OCI-LY3 (cell line): ENCODE results near the gene FOCAD.

Experiments used
- H2AFZ ChIP-seq: fragments of 200-600, 300-600 bp; shearing (Covaris generic); 2 replicates; pipeline ENCODE4 v1.6.0; 2014; ENCODE audit warnings: antibody characterized with exemption, low read depth, low read length
- H3K27ac ChIP-seq: fragments of 200-600, 300-600 bp; sonication (generic); 2 replicates; pipeline ENCODE4 v1.5.1; 2014; ENCODE audit warnings: mild to moderate bottlenecking, low read length, moderate library complexity, mixed read lengths
- H3K27me3 ChIP-seq: fragments of 200-600, 300-600 bp; sonication (generic); 2 replicates; pipeline ENCODE4 v1.6.1; 2014; ENCODE audit warnings: low read depth, low read length, mixed read lengths
- H3K36me3 ChIP-seq: fragments of 200-600, 300-600 bp; sonication (generic); replicated peaks from 2 replicates; pipeline ENCODE3; 2014; ENCODE audit warnings: low read depth, low read length, mixed read lengths
- H3K4me1 ChIP-seq: fragments of 300-600, 200-600 bp; sonication (generic); 2 replicates; pipeline ENCODE4 v1.6.1; 2014; ENCODE audit warnings: low read length, mixed read lengths
- H3K4me2 ChIP-seq: fragments of 200-600, 300-600 bp; sonication (generic); 2 replicates; pipeline ENCODE4 v1.6.1; 2014; ENCODE audit warnings: low read length, mixed read lengths
- H3K4me3 ChIP-seq: fragments of 300-600, 200-600 bp; sonication (generic); 2 replicates; pipeline ENCODE4 v1.5.1; 2014; ENCODE audit warnings: antibody characterized with exemption, mild to moderate bottlenecking, low read length, moderate library complexity
- H3K79me2 ChIP-seq: fragments of 300-600, 200-600 bp; shearing (Covaris generic); 2 replicates; pipeline ENCODE4 v1.6.1; 2014; ENCODE audit warnings: mild to moderate bottlenecking, low read length, mixed read lengths
- H3K9ac ChIP-seq: fragments of 300-600, 200-600 bp; shearing (Covaris generic); 2 replicates; pipeline ENCODE4 v1.6.0; 2014; ENCODE audit warnings: mild to moderate bottlenecking, low read length, moderate library complexity
- H3K9me3 ChIP-seq: fragments of 200-600, 300-600 bp; shearing (Covaris generic); 2 replicates; pipeline ENCODE4 v1.6.1; 2014; ENCODE audit warnings: low read length, mixed read lengths; ENCODE audit not compliant: insufficient read depth
- H4K20me1 ChIP-seq: fragments of 200-600, 300-600 bp; sonication (generic); 2 replicates; pipeline ENCODE4 v1.6.1; 2016; ENCODE audit warnings: low read length, mixed read lengths; ENCODE audit not compliant: insufficient read depth
- EZH2phosphoT487 ChIP-seq: fragments of 200-600 bp; shearing (Covaris generic); IDR thresholded peaks from 2 replicates; pipeline ENCODE4 v1.6.1; 2018; ENCODE audit warnings: antibody characterized with exemption, mixed run types, low read depth
- TF ChIP-seq, protein P1 (sequence below): fragments of 200-600, 300-600 bp; sonication (generic); IDR thresholded peaks from 2 replicates; pipeline ENCODE4 v1.5.1; 2014; ENCODE audit warnings: antibody characterized with exemption, low read length, low read depth

Gene FOCAD

DNA sequence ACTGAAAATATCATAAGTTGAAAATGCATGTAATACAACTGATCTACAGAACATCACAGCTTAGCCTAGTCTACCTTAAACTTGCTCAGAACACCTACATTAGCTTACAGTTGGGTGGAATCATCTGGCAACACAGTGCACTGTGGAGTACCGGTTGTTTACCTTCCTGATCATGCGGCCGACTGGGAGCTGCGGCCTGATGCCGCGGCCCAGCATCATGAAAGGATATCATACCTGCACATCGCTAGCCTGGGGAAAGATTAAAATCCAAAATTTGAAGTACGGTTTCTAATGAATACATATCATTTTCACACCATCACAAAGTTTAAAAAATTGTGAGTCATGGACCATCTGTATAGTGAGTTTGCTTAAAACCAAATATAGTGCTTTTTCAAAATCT, 345.6 kb downstream of the FOCAD start:
- Histone ChIP-seq H3K27me3 (no peaks in the 10 kb centered on the region), H3K79me2 (no peaks in the 10 kb centered on the region), H3K9ac (no peak overlapping the region), H3K4me2 (no peak overlapping the region), H3K9me3 (no peaks in the 10 kb centered on the region), H3K4me1 (peaks cover 18% of the 10 kb centered on the region), H4K20me1 (no peaks in the 10 kb centered on the region), H3K27ac (no peak overlapping the region), H3K4me3 (no peak overlapping the region), H2AFZ (no peak overlapping the region), H3K36me3 (no peaks in the 10 kb centered on the region)
- TF ChIP-seq, protein P1, sequence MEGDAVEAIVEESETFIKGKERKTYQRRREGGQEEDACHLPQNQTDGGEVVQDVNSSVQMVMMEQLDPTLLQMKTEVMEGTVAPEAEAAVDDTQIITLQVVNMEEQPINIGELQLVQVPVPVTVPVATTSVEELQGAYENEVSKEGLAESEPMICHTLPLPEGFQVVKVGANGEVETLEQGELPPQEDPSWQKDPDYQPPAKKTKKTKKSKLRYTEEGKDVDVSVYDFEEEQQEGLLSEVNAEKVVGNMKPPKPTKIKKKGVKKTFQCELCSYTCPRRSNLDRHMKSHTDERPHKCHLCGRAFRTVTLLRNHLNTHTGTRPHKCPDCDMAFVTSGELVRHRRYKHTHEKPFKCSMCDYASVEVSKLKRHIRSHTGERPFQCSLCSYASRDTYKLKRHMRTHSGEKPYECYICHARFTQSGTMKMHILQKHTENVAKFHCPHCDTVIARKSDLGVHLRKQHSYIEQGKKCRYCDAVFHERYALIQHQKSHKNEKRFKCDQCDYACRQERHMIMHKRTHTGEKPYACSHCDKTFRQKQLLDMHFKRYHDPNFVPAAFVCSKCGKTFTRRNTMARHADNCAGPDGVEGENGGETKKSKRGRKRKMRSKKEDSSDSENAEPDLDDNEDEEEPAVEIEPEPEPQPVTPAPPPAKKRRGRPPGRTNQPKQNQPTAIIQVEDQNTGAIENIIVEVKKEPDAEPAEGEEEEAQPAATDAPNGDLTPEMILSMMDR, result no peak
- no peak for TF ChIP-seq EZH2phosphoT487

DNA sequence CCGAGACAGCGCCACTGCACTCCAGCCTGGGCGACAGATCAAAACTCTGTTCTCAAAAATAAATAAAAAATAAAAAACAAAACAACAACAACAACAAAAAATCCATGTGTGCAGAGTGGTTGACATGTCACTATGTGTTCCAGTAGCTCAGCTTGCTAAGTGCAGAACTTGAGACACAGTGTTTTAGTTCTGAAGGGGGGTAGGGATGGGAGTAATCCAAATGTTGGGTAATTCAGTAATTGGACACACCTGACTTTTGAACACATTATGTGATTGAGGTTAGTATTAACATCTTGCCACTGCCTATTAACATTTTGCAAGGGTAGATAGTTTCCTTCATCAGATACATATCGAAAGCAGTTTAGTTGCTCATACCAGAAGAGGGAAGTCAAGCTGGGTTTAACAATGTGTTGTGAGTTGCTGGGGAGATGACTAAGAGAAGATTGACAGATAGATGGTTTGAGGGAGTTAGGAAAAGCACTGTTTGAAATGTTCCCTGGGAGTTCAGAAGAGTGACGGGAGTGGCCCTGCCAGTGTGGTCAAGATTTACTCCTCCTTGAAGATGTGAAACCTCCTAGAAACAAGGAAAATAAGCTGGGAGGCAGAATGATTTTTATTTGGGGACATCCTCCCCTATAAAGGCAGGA, 346.5 kb downstream of the FOCAD start:
- H3K4me3 ChIP-seq, result peak overlapping the region; percentile 83
- no peaks in the 10 kb centered on the region for H3K79me2 ChIP-seq
- no peaks in the 10 kb centered on the region for H3K27me3 ChIP-seq
- peaks cover 18% of the 10 kb centered on the region for H3K4me1 ChIP-seq
- no peaks in the 10 kb centered on the region for H4K20me1 ChIP-seq
- H3K4me2 ChIP-seq, result peak overlapping the region; percentile 97
- H3K9me3 ChIP-seq, result no peaks in the 10 kb centered on the region
- peak overlapping the region; percentile 62; the same call in 1 of the 2 replicates for H3K9ac ChIP-seq
- no peaks in the 10 kb centered on the region for H3K36me3 ChIP-seq
- H2AFZ ChIP-seq, result peak overlapping the region; percentile 90
- peak overlapping the region; percentile 19 for H3K27ac ChIP-seq
- TF ChIP-seq, protein P1, result no peak
- no peak for TF ChIP-seq EZH2phosphoT487

DNA sequence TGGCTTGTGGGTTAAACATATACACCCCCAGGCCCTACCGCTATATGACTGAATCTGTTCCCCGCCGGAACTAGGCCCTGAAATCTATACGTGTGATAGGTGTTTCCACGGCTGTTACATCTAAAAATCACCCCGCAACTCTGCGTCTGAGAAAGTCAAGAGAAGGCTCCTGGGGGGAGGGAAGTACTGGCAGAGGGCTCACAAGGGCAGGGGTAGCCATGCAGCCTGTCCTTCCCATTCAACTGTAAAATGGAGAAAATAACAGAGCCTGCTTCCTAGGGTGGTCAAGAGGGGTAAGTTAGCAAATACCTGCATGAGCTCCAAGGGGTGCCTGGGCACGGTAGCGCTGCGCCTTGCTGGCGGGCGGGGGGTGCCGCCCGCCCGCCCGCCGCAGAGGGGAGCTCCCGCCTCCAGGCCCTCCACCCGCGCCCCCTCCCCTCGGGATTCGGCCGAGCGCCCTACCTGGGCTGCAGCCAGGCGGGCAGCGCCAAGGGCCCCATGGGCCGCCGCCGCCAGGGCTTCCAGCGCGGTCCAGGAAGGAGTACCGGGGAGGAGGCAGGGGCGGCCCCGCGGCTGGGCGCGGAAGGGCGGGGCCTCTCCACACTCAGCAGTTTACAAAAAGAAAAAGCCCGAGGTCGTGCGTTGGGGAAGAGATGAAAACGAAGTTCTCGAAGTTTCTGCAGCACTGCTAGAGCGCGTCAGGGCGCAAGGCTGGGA, 347.2 kb downstream of the FOCAD start, which contains the start of gene HACD4:
Gene HACD4, minus strand, starts transcription at position 550 of the 717 bp plus-strand sequence. Its CDS starts 50 bp downstream, at position 500.
- Histone ChIP-seq H3K9me3 (no peaks in the 10 kb centered on the region), H3K27me3 (no peaks in the 10 kb centered on the region), H3K4me2 (peak within 1 kb of the TSS; percentile 97), H3K79me2 (no peaks in the 10 kb centered on the region), H3K4me3 (peak within 1 kb of the TSS; percentile 83), H3K9ac (peak within 1 kb of the TSS; percentile 62), H3K27ac (peak within 1 kb of the TSS; percentile 19), H2AFZ (peak within 1 kb of the TSS; percentile 90), H3K36me3 (no peaks in the 10 kb centered on the region), H4K20me1 (no peaks in the 10 kb centered on the region), H3K4me1 (peaks cover 18% of the 10 kb centered on the region)
- TF ChIP-seq, protein P1, result no peak
- TF ChIP-seq EZH2phosphoT487, result no peak

DNA sequence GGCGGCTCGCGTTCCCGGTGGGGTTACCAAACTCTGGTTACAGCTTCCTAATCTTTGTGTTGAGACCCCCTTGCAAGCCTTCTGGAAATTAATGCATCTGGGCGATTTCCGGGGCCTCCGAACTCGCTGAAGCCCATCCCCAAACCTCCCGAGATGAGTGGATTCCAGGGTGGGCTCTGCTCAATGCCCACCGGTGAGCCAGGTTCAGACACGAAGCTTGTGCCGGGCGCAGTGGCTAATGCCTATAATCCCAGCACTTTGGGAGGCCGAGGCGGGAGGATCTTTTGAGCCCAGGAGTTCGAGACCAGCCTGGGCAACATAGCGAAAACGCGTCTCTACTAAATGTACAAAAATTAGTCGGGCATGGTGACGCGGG, 347.7 kb downstream of the FOCAD start:
- H3K79me2 ChIP-seq, result no peaks in the 10 kb centered on the region
- no peaks in the 10 kb centered on the region for H3K36me3 ChIP-seq
- H4K20me1 ChIP-seq, result no peaks in the 10 kb centered on the region
- H2AFZ ChIP-seq, result peak overlapping the region; percentile 90
- H3K27me3 ChIP-seq, result no peaks in the 10 kb centered on the region
- peaks cover 18% of the 10 kb centered on the region for H3K4me1 ChIP-seq
- TF ChIP-seq, protein P1, result no peak
- TF ChIP-seq EZH2phosphoT487, result no peak
- H3K4me3 ChIP-seq, result peak overlapping the region; percentile 83
- no peaks in the 10 kb centered on the region for H3K9me3 ChIP-seq
- H3K27ac ChIP-seq, result 0 out of 2 replicates have a peak overlapping the region, but pooled peaks have one; percentile 6
- peak overlapping the region; percentile 97 for H3K4me2 ChIP-seq
- peak overlapping the region; percentile 62 for H3K9ac ChIP-seq
